Muscle of back (tissue), 11 donors: ENCODE data around the gene RNGTT. TPM values are rescaled to one million over a fixed set of nuclear protein-coding genes. Genes with fewer than 3 reads are reported as not detected.

ENCODE experiments used
- DNase-seq, 3 donors: peaks; one replicate each; pipeline versions ENCODE4 v3.0.0 to v3.0.0-alpha.2; 2013
- polyA plus RNA-seq, 10 donors: library from polyadenylated mRNA; unstranded; fragments of 120-200 nt; gene quantifications; one replicate each; pipeline ENCODE4 v1.2.1, GENCODE V29; 2013; ENCODE audit not compliant: insufficient read length in 10 of 10

Gene RNGTT
- polyA plus RNA-seq, 10 donors = 8.8 to 13.6 (median 10.6) TPM

DNA sequence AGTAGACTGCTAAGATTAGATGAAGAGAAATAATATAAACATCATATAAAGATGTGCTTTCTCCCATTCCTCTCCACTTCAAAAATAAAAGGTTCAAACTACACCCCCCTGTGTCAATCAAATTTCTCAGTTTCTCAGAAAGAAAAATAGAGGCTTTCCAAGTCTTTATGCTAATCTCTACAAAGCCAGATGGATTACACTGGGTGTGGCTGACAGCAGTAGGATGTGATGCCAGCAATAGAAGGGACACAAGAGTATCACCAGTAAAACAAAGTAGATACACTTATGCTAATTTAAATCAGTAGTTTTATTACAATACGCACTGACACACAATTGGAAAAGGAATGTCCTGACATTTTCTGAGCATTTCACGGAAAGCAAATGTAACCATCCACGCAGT is 353.4 kb downstream of the RNGTT start:
- DNase-seq = no peak

DNA sequence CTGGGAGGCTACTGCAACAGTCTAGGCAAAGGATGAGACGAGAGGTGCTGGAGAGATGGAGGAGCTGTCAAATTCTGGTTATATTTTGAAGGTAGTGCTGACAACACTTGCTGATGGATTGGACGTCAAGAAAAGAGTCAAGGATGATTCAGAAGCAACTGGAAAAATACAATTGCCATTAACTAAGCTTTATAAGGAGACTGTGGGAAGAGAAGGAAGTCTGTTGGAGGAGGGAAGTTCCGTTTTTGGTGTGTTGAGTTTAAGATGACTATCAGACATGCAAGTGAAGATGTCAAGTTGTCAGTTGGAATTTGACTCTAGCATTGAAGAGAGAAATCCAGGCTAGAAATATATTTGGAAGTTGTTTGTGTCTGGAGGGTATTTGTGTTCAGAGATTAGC is 358.1 kb downstream of the RNGTT start:
- DNase-seq = no peak

DNA sequence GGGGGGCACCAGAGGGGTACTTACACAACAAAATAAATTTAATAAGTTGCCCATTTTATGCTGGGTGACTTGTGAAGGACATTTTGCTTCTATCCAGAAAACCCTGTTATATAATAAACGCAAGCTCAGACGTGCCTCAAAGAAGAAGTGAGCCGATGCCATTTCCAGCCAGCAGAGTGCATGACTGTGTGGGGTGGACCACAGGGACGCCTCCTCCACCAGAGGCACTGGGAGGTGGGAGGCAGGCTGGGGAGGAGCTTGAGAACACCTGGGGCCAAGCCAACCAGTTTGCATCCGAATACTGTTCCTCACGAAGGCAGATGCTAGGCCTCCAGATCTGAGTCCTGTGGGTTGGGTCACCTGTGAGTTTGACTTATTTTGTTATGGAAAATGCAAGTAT is 363.8 kb downstream of the RNGTT start:
- no peak for DNase-seq

DNA sequence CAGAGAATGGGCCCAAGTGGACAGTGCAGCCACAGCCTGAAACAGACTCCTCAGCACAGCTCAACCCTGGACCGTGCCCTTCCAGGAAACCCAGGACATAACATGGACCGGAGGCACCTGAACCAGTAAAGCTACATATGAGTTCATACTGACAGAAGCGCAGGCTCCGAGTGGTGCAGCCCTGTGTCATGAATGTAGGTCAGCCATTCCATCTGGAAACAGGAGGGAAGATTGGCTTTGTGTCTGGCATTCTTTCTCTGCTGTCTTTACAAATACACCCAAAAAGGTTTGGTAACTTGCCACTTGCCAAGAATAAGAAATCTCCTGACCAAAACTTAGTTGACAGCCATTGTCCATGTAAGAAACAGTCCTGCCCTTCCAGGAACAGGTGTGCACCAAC is 366.6 kb downstream of the RNGTT start:
- no peak for DNase-seq

DNA sequence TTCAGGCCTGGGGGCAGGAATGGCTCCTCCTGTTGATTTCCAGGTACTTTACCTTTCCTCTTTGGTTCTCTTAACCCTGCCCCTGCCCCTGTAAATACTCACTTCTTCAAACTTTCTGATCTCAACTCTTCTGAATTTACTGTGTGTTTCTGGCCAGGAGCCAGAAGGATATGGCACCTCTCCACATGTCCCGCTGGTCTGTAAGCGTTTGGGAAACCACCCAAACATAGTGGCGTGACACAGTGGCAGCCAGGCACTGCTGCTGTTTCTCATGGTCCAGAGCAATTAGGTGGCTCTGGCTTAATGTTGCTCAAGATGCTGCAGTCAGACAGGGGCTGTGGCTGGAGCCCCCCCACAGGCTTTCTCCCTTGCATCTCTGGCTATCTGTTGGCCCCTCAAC is 374.5 kb downstream of the RNGTT start:
- DNase-seq = no peak

DNA sequence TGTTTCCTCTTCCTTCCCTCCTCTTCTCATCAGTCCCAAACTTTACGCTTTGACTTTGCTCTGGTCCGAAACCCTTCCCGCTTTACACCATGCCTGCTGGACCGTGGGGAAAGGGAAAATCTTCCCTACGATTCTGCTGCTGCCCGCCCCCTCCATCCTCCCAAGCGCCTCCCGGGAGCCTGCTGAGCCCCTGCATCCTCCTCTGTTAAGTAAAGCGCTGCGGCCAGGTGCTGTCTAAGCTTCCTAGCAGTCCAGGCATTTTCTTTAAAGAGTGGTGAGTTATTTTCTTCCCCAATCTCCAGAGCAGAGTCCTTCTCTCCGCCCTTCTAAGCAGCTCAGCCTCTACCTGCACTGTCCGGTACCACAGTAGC is 376.3 kb downstream of the RNGTT start:
- no peak for DNase-seq

DNA sequence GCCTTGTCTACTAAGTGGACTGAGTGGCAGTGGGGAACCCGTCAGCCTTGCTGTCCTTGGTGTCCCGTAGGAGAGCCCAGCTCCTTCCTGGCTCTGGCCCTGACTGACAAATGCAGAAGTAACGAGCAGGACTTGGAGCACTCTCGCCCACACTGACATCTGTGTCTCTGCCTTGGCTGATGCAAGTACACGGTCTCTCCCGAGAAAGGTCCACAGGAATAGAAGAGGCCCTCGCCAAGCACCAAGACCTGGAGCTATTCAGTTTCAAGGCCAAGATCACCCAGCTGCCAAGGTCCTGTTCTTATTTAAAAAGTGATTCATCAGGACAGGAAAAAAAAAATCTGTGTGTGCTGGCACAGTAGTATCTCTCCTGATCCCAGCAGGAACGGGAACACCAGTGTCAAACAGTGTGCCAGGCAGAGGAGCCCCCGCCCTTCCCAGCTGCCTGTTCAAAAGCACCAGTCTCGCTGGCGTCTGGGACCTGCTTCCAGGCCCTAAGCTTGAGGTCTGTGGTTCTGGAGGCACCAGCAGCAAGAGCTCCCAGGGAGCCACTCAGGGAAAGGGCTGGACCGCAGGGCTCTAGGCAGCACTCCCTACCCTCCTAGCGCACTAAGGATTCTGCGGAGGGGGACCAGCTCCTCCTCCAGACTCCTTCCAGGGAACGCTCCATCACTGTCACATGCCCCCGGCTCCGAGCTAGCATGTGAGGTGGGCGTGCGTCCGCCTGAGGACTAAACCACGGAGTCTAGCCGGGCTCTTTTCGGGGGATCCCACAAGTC is 376.9 kb downstream of the RNGTT start:
- peak in 2 of 3 donors; percentile 9 to 29 for DNase-seq

DNA sequence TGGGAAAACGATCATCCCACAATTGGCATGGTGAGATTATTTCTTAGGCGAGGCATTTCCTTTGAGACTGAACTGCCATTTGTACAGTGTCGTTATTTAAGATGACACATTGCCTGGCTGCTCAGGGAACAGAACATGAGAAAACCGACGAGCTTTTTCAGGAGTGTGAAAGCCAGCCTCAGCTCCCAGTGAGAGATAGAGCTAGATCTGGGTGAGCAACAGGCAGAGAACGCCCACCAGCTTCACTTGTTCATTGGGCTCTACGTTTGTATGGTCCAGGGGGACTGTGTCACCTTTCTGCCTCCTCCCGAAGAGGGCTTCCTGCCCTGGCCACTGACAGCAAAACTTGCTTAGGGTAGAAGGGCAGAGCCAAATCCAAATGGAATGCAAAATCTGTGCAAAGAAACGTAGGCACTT is 378.1 kb downstream of the RNGTT start:
- no peak for DNase-seq

DNA sequence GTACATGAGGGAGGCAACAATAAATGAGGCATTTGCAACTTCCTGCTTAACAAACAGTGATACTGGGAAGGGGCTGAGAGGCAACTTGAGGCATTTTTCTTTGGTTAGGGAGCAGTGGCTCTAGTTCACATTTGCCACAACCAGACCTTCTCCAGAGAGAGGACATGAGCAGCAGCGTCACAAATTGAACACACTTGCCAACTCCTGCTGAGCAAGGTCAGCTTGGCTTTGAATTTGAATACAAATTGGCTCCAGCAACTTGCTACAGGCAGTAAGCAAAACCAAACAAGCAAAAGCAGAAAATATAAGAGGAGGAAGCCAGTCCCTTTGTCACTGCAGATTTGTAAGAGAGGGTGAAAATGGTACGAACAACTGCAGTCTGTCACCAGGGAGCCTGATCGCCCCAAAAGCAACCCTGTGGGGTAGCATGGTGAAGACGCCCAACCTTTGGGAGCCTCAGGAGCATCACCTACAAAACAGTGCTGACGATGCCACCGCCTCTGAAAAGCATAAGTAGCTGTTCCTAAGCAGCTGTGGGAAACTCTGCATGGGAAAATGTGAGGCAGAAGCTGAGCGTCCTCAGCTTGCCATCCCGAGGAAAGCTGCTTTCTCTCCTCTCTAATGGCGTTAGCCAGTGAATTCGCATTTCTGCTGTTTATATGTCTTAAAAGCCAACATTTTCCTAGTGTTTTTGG is 378.7 kb downstream of the RNGTT start:
- no peak for DNase-seq

DNA sequence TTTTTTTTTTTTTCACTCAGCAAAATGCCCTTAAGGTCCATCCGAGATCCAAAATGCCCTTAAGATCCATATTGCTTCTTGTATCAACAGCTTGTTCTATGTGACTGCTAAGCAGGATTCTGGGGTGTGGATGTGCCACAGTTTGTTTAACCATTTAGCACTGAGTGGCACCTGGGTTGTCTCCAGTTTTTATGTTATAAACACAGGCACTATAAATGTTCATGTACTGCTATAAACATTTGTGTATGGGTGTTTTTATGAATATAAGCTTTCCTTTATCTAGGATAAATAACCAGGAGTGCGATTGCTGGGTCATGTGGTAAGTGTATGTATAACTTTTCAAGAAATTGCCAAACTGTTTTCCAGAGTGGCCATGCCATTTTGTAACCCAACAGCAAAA is 386.0 kb downstream of the RNGTT start:
- no peak for DNase-seq

DNA sequence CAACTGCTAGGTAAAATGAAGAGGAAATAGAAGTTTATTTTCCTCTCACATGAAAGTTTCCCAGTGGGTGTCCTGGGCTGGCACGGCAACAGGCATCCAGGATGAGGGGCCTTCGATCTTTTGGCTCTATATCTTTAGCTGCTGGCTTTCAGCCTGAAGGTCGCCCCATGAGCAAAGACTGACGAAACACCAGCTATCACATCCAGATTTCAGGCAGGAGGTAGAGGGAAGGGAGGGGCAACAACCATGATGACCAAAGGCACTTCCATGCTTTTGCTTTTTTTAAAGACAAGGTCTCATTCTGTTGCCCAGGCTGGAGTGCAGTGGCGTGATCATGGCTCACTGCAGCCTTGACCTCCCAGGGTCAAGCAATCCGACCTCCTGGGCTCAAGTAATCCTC is 387.9 kb downstream of the RNGTT start:
- no peak for DNase-seq

DNA sequence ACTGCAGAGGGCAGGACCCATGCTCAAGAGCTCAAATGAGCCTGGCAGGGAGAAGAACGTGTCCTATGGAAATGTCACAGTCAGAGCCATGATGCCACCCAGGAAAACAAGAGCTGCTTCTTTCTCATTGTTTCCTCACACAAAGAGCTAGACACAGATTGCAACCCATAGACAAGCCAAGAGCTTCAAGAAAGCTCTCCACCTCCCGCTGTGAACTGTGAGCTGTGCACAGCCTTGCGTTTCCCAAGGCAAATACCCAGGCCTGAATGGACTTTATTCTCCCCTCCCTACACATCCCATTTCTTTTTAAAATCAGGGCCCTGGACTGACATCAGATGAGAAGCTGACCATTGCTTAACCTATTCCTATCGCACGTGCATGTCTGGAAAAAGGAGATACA is 388.8 kb downstream of the RNGTT start:
- DNase-seq = no peak

DNA sequence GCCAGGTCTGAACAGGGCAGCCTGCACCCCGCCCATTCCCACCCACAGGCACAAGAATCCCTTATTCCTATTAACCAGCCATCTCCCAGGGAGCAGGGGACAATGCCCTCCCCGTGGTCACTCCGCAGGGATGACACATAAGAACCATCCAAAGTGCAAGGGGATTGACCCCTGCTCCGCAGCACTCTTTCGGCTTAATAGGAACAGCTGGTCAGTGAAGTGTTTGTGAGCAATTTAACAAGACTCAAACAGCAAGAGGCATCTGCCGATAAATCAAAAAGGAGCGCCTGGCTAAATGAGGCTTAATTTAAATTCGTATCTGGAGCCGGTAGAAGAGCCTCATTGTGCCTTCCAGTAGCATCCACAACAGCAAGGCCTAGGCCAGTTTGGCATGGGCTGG is 389.4 kb downstream of the RNGTT start:
- DNase-seq = no peak

DNA sequence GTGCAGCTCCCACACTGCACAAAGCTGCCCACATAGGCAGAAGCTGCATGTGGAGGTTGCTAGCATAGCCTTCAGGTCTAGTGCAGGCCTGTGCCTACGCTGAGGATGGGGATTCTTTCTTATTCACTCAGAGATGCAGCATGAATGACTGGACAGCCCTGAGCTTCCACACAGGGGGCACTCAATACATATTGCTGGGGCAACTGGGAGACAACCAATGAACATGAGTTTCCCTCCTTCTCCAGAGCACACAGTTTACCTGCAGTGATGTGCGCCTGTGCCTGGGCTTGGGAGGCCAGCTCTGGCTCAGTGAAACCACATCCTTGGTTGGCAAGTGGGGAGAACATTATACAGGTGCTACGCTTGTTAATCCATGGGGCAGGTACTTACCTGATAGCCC is 389.9 kb downstream of the RNGTT start:
- no peak for DNase-seq

DNA sequence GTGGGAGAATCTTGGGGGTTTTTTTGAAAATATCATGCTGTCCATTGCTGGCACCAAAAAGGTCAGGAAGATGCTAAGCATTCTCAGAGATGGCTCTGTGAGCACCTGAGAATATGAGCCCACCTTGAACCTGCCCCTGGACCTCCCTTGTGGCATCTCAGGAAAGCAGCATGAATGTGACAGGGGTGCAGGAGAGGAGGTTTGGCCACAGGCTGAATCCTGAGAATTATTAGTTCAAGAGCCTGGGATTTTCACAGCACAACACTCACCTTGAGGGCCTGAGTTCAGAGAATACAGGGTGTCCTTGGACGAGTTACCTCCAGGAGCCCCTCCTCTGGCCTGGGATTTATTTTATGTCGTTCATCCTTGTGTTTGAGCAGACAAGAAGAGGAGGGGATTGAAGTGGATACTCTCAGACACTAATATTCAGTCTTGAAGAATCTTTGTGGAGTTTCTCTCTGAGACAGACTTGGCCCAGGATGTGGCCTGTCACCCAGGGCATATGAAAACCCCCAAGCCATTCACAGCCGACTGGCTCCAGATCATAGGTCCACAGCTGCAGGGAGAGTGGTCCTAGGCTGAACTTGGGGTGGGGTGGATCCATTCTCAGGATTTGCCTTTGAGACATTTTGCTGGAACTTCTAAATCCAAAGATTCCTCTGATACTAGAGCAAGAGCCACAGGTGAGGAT is 390.8 kb downstream of the RNGTT start:
- DNase-seq = no peak

DNA sequence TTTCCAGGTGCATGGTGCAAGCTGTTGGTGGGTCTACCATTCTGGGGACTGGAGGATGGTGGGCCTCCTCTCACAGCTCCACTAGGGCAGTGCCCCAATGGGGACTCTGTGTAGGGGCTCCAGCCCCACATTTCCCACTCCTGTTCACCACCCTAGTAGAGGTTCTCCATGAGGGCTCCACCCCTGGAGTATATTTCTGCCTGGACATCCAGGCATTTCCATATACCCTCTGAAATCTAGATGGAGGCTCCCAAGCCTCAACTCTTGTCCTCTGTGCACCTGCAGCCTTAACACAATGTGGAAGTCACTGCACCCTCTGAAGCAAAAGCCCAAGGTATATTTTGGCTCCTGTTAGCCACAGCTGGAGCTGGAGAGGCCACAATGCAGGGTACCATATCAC is 393.5 kb downstream of the RNGTT start:
- DNase-seq = no peak

DNA sequence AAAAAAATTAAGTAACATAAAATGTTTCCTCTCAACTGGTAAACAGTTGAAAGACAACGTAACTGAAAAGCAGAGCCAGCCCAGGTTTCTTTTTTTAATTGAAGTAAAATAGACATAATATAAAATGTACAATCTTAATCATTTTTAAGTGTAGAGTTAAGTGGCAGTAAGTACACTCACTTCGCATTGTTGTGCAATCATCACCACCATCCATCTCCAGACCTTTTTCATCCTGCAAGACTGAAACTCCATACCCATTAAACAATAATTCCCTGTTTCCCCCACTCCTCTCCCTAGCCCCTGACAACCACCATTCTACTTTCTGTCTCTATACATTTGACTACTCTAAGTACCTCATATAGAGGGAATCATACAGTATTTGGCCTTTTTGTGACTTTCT is 395.7 kb downstream of the RNGTT start:
- DNase-seq = no peak

DNA sequence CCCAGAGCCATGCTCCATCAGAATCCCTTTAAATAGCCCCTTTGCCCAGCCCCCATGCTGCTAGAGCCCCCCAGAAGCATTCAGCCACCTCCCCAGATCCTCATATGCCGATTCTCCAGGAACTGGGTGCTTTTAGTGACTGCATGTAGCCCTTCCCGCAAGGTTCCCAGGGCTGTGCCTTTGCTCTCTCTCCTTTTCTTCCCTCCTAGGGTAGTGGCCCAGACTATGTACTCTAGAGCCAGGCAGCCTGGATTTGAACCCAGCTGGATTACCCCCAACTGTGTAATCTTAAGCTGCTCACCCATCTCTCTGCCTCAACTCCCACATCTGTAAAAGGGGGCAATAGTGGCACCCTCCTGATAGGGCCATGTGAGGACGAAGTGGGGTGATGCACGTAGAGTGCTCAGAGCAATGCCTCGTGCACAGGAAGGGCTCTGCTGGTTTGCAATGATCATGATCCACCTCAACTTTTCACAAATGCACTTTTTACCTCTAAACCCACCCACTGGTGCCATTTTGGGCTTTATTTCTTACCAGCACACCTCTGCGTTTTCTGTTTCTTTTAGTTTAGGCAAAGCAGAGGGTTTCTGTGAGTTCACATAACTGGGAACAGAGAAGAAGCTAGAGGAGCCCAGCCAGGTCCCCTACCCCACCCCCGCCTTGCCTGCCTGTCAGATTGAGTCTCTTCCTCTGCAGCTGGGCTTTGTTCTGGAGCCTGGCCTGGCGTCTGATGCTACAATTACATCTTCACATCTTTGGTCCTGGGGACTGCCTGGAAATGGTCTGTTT is 396.5 kb downstream of the RNGTT start:
- DNase-seq = peak; percentile 4 to 73 (median 50)

DNA sequence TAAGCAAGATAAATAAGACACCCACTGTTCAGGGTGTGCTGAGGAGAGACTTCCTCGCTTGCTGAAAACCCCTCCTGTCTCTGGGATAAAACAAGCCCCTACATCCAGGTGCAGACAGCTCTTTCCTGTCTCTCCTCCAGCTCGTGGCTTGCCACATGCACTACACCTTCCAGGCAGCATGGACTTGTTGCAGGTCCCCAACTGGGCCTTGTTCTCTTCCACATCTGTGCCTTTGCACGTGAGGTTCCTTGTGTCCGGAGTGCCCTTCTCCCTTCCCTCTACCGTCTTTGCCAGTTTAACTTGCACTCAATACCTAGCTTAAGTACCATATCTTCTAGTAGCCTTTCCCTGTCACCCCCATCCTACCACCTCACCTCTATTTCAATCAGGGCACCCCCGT is 397.6 kb downstream of the RNGTT start:
- DNase-seq = no peak

DNA sequence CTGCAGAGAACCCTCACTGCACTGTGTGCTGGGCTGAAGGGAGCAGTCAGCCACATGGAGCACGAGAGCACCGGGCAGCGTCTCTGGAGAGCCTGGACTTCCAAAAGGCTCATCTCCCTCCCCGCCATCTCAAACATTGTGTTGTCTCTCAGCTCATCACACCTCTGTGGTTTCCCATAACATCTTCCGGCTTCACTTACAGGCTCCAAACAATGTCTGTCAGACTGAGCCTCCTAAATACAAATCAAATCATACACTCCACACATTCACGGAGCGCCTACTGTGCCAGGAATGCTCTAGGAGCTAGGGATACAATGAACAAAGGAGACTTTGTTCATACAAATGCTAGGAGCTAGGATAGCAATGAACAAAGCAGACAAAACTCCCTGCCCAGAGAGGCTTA is 398.0 kb downstream of the RNGTT start:
- DNase-seq = no peak

DNA sequence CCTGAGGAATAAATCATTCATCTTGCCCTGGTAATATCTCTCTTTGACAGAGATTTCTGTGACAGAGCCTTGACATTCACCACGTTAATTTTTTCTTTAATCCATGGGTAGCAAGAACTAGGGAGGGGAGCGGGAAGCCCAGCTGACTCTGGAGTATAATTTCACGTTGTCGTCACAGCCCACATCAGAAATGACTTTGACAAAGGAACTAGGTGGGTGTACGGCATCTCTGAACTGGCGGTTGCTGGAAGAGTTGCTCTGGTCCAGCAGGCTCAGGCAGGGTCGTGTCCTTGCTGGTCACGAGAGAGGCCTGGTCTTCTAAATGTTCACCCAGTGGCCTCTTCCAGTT is 400.2 kb downstream of the RNGTT start:
- no peak for DNase-seq
